G401 (cell line): Measurements from ENCODE around the gene KRTAP9-4. TPM values are rescaled to one million over a fixed set of nuclear protein-coding genes. Genes with fewer than 3 reads are reported as not detected.
"Not testable (repeated sequence)": the region's sequence is repeated elsewhere in the genome, so short reads cannot be mapped to it uniquely, and the experiment has no call there.

Experiments
- DNase-seq: peaks from one replicate; pipeline ENCODE4 v3.0.0-alpha.2; 2015; ENCODE audit warnings: low spot score
- in situ Hi-C: cut with HindIII; loops from 2 replicates; pipeline ENCODE4 v1.10.0; 2016; ENCODE audit warnings: low sequenced_read_pairs, mixed read lengths
- total RNA-seq: library from RNA; depleted of rRNA; stranded (reverse); fragments of >200 nt; shearing (Covaris generic); gene quantifications from 2 replicates; pipeline ENCODE4 v1.2.3, GENCODE V29; 2014; rRNA removed

Gene KRTAP9-4
- total RNA-seq, 1 experiment from 2014 or later: not detected

DNA sequence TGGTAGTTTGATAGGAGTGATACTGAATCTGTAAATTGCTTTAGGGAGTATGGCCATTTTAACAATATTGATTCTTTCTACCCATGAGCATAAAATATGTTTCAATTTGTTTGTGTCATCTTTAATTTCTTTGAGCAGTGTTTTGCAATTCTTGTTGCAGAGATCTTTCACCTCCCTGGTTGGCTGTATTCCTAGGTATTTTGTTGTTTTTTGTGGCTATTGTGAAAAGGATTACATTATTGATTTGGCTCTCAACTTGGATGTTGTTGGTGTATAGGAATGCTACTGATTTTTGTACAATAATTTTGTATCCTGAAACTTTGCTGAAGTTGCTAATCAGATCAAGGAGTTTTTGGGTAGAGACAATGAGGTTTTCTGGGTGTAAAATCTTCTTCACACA lies 8.9 kb downstream of the KRTAP9-4 start:
- no peak for DNase-seq
- in situ Hi-C loops: no loop called here

DNA sequence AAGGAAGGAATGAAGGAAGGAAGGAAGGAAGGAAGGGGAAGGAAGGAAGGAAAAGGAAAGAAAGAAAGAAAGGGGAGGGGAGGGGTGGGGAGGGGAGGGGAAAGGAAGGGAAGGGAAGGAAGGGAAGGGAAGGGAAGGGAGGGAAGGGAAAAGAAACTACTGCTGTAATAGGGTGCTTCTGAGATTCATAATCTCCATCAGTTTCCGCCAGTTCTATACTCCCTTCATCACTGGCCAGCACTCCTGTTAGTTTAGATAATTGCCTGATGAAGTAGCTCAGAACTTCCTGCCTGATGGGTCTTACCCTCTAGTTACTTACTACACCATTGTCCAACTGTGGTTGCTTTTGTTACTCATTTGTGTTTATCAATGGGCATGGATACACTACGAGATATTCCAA lies 13.7 kb downstream of the KRTAP9-4 start:
- DNase-seq: no peak
- in situ Hi-C loops: no loop called here

DNA sequence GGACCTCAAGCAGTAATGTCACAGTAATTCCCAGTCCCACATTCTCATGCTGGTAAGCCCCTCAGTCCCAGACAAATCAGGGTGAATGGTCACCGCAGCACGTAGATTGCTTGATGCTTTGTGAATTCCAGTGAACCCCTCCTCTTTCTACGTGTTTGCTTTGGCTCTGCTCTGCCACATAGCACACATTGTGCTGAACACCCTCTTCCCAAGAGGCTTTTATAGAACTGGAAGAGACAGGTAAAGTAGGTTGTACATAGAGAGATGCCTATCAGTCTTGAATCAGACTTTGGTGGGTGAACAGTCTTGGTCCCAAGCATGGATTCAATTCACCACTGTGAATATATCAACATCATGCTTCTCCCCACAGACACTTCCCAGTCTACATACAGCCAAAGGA lies 15.1 kb downstream of the KRTAP9-4 start:
- no peak for DNase-seq
- in situ Hi-C loops: no loop called here

DNA sequence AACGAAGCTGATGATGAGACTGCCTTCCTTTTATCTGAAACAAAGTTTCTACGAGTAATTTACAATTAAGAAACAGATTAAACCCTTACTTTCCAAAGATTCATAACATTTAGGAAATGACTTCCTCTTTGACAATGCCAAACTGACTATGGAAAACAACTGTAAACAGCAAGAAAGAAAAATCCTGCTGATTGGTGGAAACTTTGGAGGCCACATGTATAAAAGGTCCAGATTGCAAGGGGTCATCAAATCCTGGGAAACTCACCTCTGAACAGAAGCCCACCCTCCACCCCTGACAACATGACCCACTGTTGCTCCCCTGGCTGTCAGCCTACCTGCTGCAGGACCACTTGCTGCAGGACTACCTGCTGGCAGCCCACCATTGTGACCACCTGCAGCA lies 15.6 kb downstream of the KRTAP9-4 start, which contains the start of gene KRTAP9-6:
Gene KRTAP9-6 (plus strand): TSS at position 301 of the 400 bp plus-strand sequence. CDS start 0 bp downstream, at position 301.
- DNase-seq: no peak
- in situ Hi-C loops: no loop called here

DNA sequence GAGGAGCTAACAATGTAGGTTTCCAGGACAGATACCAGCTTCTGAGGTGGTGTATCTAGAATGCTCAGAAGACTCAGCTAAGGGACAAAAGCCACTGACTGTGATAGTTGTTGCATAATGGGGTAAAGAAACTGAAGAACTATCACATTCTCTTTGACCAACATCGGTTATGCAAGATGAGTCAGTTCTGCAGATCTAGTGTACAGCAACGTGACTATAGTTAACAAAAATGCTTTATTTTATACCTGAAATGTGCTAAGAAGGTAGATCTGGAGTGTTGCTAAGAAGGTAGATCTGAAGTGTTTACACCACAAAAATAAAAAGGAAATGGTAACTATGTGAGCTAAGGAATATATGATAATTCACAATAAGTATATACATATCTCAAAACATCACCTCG lies 18.2 kb downstream of the KRTAP9-4 start:
- in situ Hi-C loops: no loop called here
- DNase-seq: no peak

DNA sequence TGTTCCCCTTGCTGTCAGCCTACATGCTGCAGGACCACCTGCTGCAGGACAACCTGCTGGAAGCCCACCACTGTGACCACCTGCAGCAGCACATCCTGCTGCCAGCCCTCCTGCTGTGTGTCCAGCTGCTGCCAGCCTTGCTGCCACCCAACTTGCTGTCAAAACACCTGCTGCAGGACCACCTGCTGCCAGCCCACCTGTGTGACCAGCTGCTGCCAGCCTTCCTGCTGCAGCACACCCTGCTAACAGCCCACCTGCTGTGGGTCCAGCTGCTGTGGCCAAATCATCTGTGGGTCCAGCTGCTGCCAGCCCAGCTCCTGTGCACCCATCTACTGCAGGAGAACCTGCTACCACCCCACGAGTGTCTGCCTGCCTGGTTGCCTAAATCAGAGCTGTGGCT lies 21.8 kb downstream of the KRTAP9-4 start:
- in situ Hi-C loops: not testable (repeated sequence)

DNA sequence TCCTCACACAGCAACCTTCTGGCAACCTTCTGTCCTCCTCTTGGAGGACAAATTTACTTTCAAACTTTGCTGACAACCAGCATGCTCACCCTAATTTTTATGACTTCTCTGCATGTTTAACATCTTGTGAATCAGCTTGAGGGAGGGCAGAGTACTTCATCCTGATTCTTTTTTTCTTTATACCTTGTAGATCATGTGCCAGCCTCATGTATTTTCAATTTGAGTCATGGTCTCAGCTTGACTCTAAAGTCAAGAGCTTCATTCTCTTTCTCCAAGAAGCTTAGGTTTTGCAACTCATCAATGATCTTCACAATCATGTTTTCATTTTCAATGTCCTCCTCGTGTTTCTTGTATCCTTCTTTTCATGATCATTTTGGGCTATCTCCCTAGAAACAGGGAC lies 22.4 kb downstream of the KRTAP9-4 start:
- DNase-seq: no peak
- in situ Hi-C loops: no loop called here

More for the DNA sequence above, 21.8 kb downstream of the KRTAP9-4 start:
- DNase-seq: not testable (repeated sequence)

DNA sequence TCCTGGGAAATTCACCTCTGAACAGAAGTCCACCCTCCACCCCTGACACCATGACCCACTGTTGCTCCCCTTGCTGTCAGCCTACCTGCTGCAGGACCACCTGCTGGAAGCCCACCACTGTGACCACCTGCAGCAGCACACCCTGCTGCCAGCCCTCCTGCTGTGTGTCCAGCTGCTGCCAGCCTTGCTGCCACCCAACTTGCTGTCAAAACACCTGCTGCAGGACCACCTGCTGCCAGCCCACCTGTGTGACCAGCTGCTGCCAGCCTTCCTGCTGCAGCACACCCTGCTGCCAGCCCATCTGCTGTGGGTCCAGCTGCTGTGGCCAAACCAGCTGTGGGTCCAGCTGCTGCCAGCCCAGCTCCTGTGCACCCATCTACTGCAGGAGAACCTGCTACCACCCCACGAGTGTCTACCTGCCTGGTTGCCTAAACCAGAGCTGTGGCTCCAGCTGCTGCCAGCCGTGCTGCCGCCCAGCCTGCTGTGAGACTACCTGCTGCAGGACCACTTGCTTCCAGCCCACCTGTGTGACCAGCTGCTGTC lies 26.2 kb downstream of the KRTAP9-4 start, which contains the start of gene KRTAP9-7:
Gene KRTAP9-7 (plus strand): TSS at position 51 of the 543 bp plus-strand sequence. CDS start 0 bp downstream, at position 51.
- DNase-seq, in situ Hi-C loops: not testable (repeated sequence)

DNA sequence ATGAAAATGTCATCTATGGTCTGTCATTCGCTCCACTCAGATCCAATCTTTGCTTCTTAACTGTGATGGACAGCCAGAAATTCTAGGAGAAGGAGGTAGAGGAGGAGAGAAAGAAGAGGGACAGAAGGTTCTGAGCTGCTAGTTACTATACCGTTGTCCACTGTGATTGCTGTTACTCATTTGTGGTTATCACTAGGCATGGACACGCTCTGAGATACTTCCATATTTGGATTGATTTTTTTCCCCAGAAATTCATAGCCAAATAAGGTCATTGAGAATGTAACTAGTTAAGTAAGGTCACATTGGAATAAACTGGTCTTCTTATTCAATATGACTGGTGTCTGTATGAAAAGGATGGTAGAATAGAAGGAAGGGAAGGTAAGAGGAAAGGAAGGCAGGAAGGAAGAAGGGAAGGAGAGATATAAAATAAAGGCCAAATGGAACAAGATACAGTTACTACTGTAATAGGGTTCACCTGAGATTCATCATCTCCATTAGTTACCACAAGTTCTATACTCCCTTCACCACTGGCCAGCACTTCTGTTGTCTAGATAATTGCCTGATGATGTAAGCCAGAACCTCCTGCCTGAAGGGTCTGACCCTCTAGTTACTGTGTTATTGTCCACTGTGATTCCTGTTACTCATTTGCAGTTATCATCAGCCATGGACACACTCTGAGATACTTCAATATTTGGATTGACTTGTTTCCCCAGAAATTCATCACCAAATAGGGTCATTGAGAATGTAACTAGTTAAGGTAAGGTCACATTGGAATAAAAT lies 28.9 kb downstream of the KRTAP9-4 start:
- in situ Hi-C loops: no loop called here
- DNase-seq: no peak

DNA sequence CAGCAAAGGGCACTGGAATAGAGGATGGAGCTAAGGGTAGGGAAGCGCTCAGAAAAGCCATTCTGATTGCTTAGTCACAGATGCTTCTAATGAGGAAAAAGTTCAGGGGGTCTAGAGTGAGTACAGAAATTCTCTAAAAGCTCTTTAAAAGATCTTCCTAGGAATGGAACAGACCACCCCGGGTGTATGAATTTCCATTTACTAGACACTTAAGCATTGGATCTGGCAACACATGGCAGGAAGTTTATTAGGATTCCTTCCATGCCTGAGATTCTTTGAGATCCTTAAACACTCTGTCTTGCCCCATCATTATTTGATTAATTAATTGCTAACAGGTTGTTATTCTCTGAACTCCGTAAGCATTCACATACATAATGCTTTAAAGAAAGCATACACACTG lies 34.6 kb downstream of the KRTAP9-4 start:
- DNase-seq: no peak
- in situ Hi-C loops: no loop called here

DNA sequence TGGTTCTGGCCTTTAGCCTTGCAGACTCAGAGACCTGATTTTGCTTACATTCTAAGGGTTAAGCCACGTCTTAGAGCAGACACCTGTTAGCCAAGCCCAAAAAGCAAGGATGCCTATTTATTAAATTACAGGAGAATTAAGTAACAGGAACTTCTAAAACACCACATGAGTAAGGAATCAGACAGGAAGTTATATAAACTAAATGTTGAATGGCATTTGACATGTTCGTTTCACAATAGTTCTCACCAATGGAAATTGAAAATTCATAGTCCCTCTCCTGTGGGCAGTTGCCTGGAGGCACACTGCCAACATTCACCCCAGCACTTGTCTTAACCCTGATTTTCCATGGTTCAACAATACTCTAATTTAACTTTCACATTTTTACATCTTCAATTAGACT lies 35.1 kb downstream of the KRTAP9-4 start:
- in situ Hi-C loops: no loop called here
- DNase-seq: no peak

DNA sequence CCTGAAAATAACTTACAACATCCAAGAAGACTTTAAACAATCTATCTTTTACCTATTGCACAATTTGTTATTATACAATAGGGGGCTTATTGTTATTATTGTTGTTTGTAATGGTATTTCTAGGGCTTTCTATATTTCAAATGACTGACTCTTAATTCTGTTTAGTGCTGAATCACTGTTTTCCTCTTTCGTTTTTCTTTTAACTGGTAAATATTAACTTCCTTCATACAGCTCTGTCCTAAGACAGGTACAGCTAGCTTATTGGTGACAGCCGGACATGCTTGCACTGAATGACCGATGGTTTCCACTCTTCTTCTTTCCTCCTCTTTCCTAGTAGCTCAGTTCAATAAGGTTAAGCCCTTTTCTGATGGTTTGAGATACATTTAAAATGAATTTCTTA lies 37.6 kb downstream of the KRTAP9-4 start:
- in situ Hi-C loops: no loop called here
- no peak for DNase-seq

DNA sequence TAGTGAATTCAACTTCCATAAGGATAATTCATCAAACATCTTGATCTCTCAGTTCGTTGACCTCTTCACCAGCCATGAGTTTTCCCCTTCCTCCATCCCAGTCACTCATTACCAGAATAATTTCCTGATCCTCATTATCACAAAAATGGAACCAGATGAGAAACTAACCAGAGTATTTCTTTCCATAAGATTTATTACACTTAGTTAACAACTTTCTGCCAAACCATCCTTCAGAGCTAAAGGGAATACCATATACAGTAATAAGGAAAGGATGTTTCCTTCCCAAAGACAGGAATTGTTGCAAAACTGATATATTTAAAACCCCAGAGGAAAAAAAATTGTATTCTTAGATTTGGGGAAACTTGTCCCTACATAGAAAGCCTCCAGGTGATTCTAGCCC lies 44.5 kb downstream of the KRTAP9-4 start:
- in situ Hi-C loops: no loop called here
- no peak for DNase-seq

DNA sequence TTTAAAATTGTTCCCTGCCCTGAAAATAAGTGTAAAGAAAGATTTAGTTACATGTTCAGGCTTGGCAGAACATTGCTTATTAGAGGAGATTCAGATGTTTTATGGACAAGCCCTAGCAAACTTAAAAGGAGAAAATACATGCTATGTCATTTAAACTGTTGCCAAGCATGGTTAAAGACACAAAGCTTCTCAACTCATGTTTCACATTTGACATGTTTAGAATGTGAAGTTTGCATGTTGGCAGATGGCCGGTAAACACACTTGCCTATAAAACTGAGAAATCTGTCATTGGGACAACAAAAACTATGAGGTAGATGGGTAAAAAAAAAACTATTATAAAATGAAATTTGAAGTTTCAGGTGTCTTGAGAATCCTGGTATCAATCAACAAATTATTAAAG lies 47.4 kb downstream of the KRTAP9-4 start:
- no peak for DNase-seq
- in situ Hi-C loops: no loop called here

DNA sequence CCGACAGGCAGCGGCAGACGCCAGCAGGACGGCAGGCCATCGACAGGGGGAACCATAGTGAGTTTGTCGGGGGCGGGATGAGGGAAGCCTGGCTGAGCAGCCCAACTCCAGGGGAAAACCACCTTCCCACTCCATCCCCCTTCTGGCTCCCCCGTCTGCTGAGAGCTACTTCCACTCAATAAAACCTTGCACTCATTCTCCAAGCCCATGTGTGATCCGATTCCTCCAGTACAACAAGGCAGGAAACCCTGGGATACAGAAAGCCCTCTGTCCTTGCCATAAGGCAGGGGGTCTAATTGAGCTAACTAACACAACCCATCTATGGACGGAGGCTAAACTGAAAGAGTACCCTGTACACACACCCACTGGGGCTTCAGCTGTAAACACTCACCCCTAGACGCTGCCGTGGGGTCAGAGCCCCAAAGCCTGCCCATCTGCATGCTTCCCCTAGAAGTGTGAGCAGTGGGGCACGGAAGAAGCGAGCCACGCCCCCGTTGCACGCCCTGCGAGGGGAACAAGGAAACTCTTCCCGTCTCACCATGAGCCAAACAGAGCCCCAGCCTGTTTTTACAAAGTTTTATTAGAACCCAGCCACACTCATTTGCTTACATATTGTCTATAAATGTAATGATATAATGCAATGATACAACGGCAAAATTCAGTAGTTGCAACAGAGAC lies 49.1 kb downstream of the KRTAP9-4 start:
- in situ Hi-C loops: no loop called here
- no peak for DNase-seq

Other genes starting within 250 kb of the KRTAP9-4 start
- gene KRTAP3-2, start 249.8 kb upstream of the KRTAP9-4 start, total RNA-seq: not detected in 2 replicates
- gene KRTAP3-1, start 240.6 kb upstream of the KRTAP9-4 start, total RNA-seq: not detected in 2 replicates
- gene KRTAP1-5, start 222.5 kb upstream of the KRTAP9-4 start, total RNA-seq: not detected in 2 replicates
- not detected in 2 replicates for gene KRTAP1-4, start 219.5 kb upstream of the KRTAP9-4 start, total RNA-seq
- gene KRTAP1-3, start 214.8 kb upstream of the KRTAP9-4 start, total RNA-seq: not detected in 2 replicates
- gene KRTAP1-1, start 208.2 kb upstream of the KRTAP9-4 start, total RNA-seq: not detected in 2 replicates
- gene KRTAP2-1, start 202.4 kb upstream of the KRTAP9-4 start, total RNA-seq: not detected in 2 replicates
- gene KRTAP2-2, start 194.5 kb upstream of the KRTAP9-4 start, total RNA-seq: not detected in 2 replicates
- gene KRTAP2-3, start 189.6 kb upstream of the KRTAP9-4 start, total RNA-seq: not detected in 2 replicates
- not detected in 2 replicates for gene KRTAP2-4, start 183.8 kb upstream of the KRTAP9-4 start, total RNA-seq
- not detected in 2 replicates for gene KRTAP4-7, start 165.5 kb upstream of the KRTAP9-4 start, total RNA-seq
- not detected in 2 replicates for gene KRTAP4-8, start 151.5 kb upstream of the KRTAP9-4 start, total RNA-seq
- gene KRTAP4-16, start 147.5 kb upstream of the KRTAP9-4 start, total RNA-seq: not detected in 2 replicates
- not detected in 2 replicates for gene KRTAP4-9, start 144.3 kb upstream of the KRTAP9-4 start, total RNA-seq
- gene KRTAP4-11, start 131.3 kb upstream of the KRTAP9-4 start, total RNA-seq: not detected in 2 replicates
- gene KRTAP4-12, start 125.5 kb upstream of the KRTAP9-4 start, total RNA-seq: not detected in 2 replicates
- gene KRTAP4-6, start 109.1 kb upstream of the KRTAP9-4 start, total RNA-seq: not detected in 2 replicates
- not detected in 2 replicates for gene KRTAP4-5, start 99.9 kb upstream of the KRTAP9-4 start, total RNA-seq
- gene KRTAP4-4, start 88.9 kb upstream of the KRTAP9-4 start, total RNA-seq: not detected in 2 replicates
- gene KRTAP4-3, start 81.5 kb upstream of the KRTAP9-4 start, total RNA-seq: not detected in 2 replicates
- gene KRTAP4-2, start 71.5 kb upstream of the KRTAP9-4 start, total RNA-seq: not detected in 2 replicates
- gene KRTAP4-1, start 64.8 kb upstream of the KRTAP9-4 start, total RNA-seq: not detected in 2 replicates
- not detected in 2 replicates for gene KRTAP9-1, start 59.8 kb upstream of the KRTAP9-4 start, total RNA-seq
- gene KRTAP9-2, start 23.0 kb upstream of the KRTAP9-4 start, total RNA-seq: not detected in 2 replicates
- not detected in 2 replicates for gene KRTAP9-3, start 17.2 kb upstream of the KRTAP9-4 start, total RNA-seq
- gene KRTAP9-8, start 11.7 kb upstream of the KRTAP9-4 start, total RNA-seq: not detected in 2 replicates
- not detected in 2 replicates for gene KRTAP9-9, start 5.7 kb downstream of the KRTAP9-4 start, total RNA-seq
- not detected in 2 replicates for gene KRTAP9-6, start 15.7 kb downstream of the KRTAP9-4 start, total RNA-seq
- gene KRTAP9-7, start 26.0 kb downstream of the KRTAP9-4 start, total RNA-seq: not detected in 2 replicates
- not detected in 2 replicates for gene KRTAP29-1, start 53.2 kb downstream of the KRTAP9-4 start, total RNA-seq
- not detected in 2 replicates for gene KRTAP16-1, start 59.6 kb downstream of the KRTAP9-4 start, total RNA-seq
- not detected in 2 replicates for gene KRTAP17-1, start 66.0 kb downstream of the KRTAP9-4 start, total RNA-seq
- not detected in 2 replicates for gene KRT33A, start 101.1 kb downstream of the KRTAP9-4 start, total RNA-seq
- gene KRT33B, start 120.1 kb downstream of the KRTAP9-4 start, total RNA-seq: not detected in 2 replicates
- gene KRT34, start 132.6 kb downstream of the KRTAP9-4 start, total RNA-seq: not detected in 2 replicates
- gene KRT31, start 147.9 kb downstream of the KRTAP9-4 start, total RNA-seq: not detected in 2 replicates
- not detected in 2 replicates for gene KRT37, start 174.9 kb downstream of the KRTAP9-4 start, total RNA-seq
- gene KRT38, start 191.3 kb downstream of the KRTAP9-4 start, total RNA-seq: not detected in 2 replicates
- not detected in 2 replicates for gene KRT32, start 217.7 kb downstream of the KRTAP9-4 start, total RNA-seq
- not detected in 2 replicates for gene KRT35, start 231.5 kb downstream of the KRTAP9-4 start, total RNA-seq
- not detected in 2 replicates for gene KRT36, start 240.2 kb downstream of the KRTAP9-4 start, total RNA-seq